Fibroblast of lung (primary cell): ENCODE data around the gene ABCC9. TPM values are rescaled to one million over a fixed set of nuclear protein-coding genes. Genes with fewer than 3 reads are reported as not detected.
"Not testable (repeated sequence)": the region's sequence is repeated elsewhere in the genome, so short reads cannot be mapped to it uniquely, and the experiment has no call there.

Experiments used
- DNase-seq, 2 donors: peaks; one replicate each; pipeline versions ENCODE4 v3.0.0 to v3.0.0-alpha.2; 2010; ENCODE audit warnings: low read depth in 2 of 2
- H2AFZ ChIP-seq: 2 replicates; pipeline ENCODE4 v1.5.1; 2012; ENCODE audit warnings: low read length, control low read depth, inconsistent platforms
- H3K27ac ChIP-seq: 2 replicates; pipeline ENCODE4 v1.5.1; 2011; ENCODE audit warnings: low read length, control low read depth; ENCODE audit not compliant: insufficient read depth
- H3K27me3 ChIP-seq: 2 replicates; pipeline ENCODE4 v1.5.1; 2011; ENCODE audit warnings: mild to moderate bottlenecking, low read length; ENCODE audit not compliant: control insufficient read depth, insufficient read depth
- H3K36me3 ChIP-seq: 2 replicates; pipeline ENCODE4 v1.5.1; 2011; ENCODE audit warnings: low read length; ENCODE audit not compliant: control insufficient read depth, insufficient read depth
- H3K4me1 ChIP-seq: 2 replicates; pipeline ENCODE4 v1.5.1; 2011; ENCODE audit warnings: low read length; ENCODE audit not compliant: control insufficient read depth, insufficient read depth; ENCODE audit errors: extremely low read depth
- H3K4me2 ChIP-seq: 2 replicates; pipeline ENCODE4 v1.5.1; 2011; ENCODE audit warnings: low read length, control low read depth; ENCODE audit not compliant: insufficient read depth; ENCODE audit errors: extremely low read depth
- H3K4me3 ChIP-seq, 4 experiments: fragments of 200-600 bp in 1 of 4; sonication (generic) in 1 of 4; replicated peaks in 1 of 4; 2 replicates each; pipeline ENCODE4 v1.5.1; 2011 to 2016; ENCODE audit warnings: low read length in 4 of 4, low read depth in 3 of 4, mild to moderate bottlenecking in 3 of 4, control low read depth in 2 of 4, inconsistent platforms in 1 of 4, mixed read lengths in 1 of 4; ENCODE audit not compliant: insufficient read depth in 1 of 4; ENCODE audit errors: control extremely low read depth in 1 of 4
- H3K79me2 ChIP-seq: 2 replicates; pipeline ENCODE4 v1.5.1; 2012; ENCODE audit warnings: mild to moderate bottlenecking, low read length, inconsistent platforms; ENCODE audit not compliant: control insufficient read depth, insufficient read depth
- H3K9ac ChIP-seq: 2 replicates; pipeline ENCODE4 v1.5.1; 2011; ENCODE audit warnings: mild to moderate bottlenecking, low read length, control low read depth; ENCODE audit not compliant: insufficient read depth
- H3K9me3 ChIP-seq: 2 replicates; pipeline ENCODE4 v1.5.1; 2012; ENCODE audit warnings: low read depth, low read length; ENCODE audit not compliant: control insufficient read depth, insufficient read depth
- H4K20me1 ChIP-seq: 2 replicates; pipeline ENCODE4 v1.5.1; 2011; ENCODE audit warnings: low read length; ENCODE audit not compliant: control insufficient read depth, insufficient read depth; ENCODE audit errors: extremely low read depth
- CTCF ChIP-seq, 2 donors: IDR thresholded peaks in 1 of 2; conservative IDR thresholded peaks in 1 of 2; 1 replicate in 1 of 2; 2 replicates in 1 of 2; pipeline ENCODE4 v1.5.1; 2011 to 2012; ENCODE audit warnings: low read length in 2 of 2, control low read depth in 1 of 2, inconsistent platforms in 1 of 2, low read depth in 1 of 2, mild to moderate bottlenecking in 1 of 2
- EZH2 ChIP-seq: IDR thresholded peaks from 2 replicates; pipeline ENCODE4 v1.5.1; 2012; ENCODE audit warnings: low read length, control low read depth, mild to moderate bottlenecking; ENCODE audit errors: missing control alignments
- polyA plus RNA-seq, 2 donors: library from polyadenylated mRNA; depleted of rRNA in 1 of 2; stranded (reverse) in 1 of 2; unstranded in 1 of 2; fragments of >200 nt; gene quantifications; 2 replicates each; pipeline ENCODE4 v1.2.1, GENCODE V29; 2011 to 2012; ENCODE audit warnings: missing spikeins in 1 of 2
- total RNA-seq: library from RNA; depleted of rRNA; stranded (reverse); fragments of >200 nt; gene quantifications from 2 replicates; pipeline ENCODE4 v1.2.1, GENCODE V29; 2014

The ABCC9 gene
- total and polyA plus RNA-seq, 2 donors (not counting 1 experiment from before 2014, with no cell fraction given) = 9.9 to 31.1 TPM

DNA sequence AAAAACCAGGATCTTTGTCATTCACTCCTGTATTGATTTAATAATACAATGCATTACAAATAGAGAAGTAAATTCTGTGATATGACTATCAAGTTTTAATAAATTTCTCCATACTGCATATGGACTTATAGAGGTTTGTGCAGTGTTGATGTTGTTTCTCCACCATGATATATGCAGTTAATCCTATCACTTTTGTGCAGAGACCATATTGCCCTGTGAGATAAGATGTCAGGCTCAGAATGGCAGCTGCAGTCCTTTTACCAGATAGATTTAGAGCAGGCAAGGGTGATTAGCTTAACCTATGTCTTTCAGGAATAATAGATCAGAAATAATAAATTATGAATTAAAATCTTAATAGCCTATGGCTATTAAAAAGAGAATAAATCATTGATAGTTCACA lies 128.1 kb downstream of the ABCC9 start:
- Histone ChIP-seq H3K27me3 (no peaks in the 10 kb centered on the region), H3K4me2 (no peak overlapping the region), H3K27ac (no peak overlapping the region), H3K4me1 (no peaks in the 10 kb centered on the region), H3K79me2 (no peaks in the 10 kb centered on the region), H3K9ac (no peak overlapping the region), H3K9me3 (no peaks in the 10 kb centered on the region), H2AFZ (no peak overlapping the region), H4K20me1 (no peaks in the 10 kb centered on the region), H3K36me3 (no peaks in the 10 kb centered on the region), H3K4me3 (no peak overlapping the region)
- TF ChIP-seq EZH2 (no peak), CTCF (conservative IDR thresholded peaks at IDR 0.05 in 1 of 2, IDR thresholded peaks at IDR 0.05 in 1 of 2; ENCODE audit: low read depth in 1 of 2, low read length in 2 of 2) (no peak)
- DNase-seq = no peak

DNA sequence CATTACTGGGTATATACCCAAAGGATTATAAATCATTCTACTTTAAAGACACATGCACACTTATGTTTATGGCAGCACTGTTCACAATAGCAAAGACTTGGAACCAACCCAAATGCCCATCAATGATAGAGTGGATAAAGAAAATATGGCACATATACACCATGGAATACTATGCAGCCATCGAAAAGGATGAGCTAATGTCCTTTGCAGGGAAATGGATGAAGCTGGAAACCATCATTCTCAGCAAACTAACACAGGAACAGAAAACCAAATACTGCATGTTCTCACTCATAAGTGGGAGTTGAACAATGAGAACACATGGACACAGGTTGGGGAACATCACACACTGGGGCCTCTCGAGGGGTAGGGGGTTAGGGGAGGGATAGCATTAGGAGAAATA lies 128.9 kb downstream of the ABCC9 start:
- not testable (repeated sequence) for H3K9ac ChIP-seq, DNase-seq, H3K4me2 ChIP-seq, H3K27ac ChIP-seq, H2AFZ ChIP-seq, H3K27me3 ChIP-seq, H3K79me2 ChIP-seq, H3K4me1 ChIP-seq, H3K9me3 ChIP-seq, H3K4me3 ChIP-seq, H4K20me1 ChIP-seq, H3K36me3 ChIP-seq

DNA sequence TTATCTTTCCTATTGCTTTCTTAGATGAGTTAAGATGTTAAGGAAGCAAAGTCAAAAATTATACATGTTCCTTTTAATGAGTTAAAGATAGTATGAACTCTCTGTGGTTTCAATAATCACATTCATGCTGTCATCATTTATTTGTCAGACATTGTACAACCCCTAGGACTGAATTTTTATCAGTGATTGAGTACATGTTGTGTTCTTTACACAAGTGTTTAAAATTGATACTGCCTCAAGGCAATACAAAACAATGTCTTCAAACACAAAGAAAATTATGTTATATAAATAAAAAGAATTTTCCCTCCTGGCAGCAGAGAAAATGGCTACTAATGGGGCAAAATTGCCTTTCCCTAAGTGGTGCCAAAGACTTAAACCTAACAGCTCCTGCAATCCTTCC lies 132.1 kb downstream of the ABCC9 start:
- H4K20me1 ChIP-seq = no peaks in the 10 kb centered on the region
- TF ChIP-seq CTCF (conservative IDR thresholded peaks at IDR 0.05 in 1 of 2, IDR thresholded peaks at IDR 0.05 in 1 of 2; ENCODE audit: low read depth in 1 of 2, low read length in 2 of 2) (no peak), EZH2 (no peak)
- H3K4me3 ChIP-seq = no peak overlapping the region
- no peak for DNase-seq
- no peak overlapping the region for H3K4me2 ChIP-seq
- H3K79me2 ChIP-seq = no peaks in the 10 kb centered on the region
- H3K27me3 ChIP-seq = no peaks in the 10 kb centered on the region
- H3K9me3 ChIP-seq = no peaks in the 10 kb centered on the region
- H3K27ac ChIP-seq = no peak overlapping the region
- no peak overlapping the region for H3K9ac ChIP-seq
- no peaks in the 10 kb centered on the region for H3K36me3 ChIP-seq
- H2AFZ ChIP-seq = no peak overlapping the region
- no peaks in the 10 kb centered on the region for H3K4me1 ChIP-seq
